HG03108 (cell line): ENCODE results near the gene LRP2BP.

Experiments
- ATAC-seq: cut with Tn5 transposase; IDR thresholded peaks from one replicate; pipeline ENCODE4 v1.9.1; 2021; ENCODE audit warnings: moderate library complexity; ENCODE audit not compliant: unreplicated experiment

Gene LRP2BP

DNA sequence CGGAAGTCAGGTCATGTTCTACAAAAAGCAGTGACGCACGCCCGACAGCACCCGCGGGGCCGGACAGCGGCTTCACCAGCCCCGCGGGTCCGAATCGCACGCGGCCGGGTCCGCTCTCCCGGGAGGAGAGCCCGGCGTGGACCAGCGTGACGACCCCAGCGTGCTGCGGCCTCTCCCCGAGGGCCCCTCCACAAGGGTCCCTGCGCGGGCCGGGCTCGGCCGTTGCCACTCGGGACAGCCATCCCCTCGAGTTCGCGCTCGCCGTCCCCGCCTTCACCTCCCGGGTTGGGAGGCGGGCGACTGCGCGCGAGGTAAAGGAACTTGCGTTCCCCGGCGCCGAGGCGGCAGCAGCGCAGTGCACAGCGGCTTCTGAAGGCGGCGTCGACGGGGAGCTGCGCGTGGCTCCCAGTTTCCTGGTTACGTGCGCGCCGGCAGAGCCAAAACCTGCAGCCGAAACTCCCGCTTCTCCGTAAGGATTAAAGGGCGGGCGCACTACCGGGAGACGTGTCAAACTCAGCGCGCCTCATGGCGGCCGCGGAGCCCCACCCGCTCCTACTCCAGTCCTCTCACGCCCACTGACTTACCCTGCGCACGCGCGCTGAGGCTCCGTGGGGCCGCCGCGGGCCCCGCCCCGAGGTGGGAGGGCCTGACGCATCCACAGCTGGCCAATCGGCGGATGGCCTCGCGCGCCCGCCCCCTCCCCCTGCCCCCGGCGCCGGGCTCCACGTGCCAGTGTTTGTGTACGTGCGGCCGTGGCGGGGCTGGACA lies 416 bp upstream of the LRP2BP start:
- peak; percentile 68 for ATAC-seq

DNA sequence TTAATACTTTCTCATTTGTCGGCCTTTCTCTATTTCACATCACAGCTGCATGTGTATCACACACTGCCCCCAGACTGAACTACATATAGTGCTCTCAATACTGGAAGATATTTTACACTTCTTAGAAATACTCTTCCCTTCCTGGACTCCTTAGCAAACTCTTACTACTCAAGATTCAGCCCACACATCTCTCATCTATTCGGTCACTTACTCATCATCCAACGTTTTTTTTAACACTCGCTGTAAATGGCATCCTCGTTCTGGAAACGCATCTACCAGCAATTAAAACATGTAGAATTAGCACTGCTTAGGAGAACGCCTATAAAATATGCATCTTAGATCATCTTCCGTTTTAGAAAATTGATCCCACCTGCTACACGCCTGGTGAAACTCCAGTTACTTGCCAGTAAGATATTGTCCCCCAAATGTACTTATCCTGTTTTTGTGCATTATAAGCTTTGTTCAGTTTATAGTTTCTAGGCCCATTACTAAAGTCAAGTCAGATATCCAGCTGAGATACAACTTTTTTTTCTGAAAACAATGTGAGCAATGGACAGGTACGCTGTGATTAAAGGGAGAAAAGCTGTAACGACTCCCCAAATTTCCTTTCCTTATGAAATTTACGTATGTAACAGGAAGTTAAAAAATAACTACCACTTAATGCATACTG lies 1.0 kb downstream of the LRP2BP start:
- no peak for ATAC-seq

DNA sequence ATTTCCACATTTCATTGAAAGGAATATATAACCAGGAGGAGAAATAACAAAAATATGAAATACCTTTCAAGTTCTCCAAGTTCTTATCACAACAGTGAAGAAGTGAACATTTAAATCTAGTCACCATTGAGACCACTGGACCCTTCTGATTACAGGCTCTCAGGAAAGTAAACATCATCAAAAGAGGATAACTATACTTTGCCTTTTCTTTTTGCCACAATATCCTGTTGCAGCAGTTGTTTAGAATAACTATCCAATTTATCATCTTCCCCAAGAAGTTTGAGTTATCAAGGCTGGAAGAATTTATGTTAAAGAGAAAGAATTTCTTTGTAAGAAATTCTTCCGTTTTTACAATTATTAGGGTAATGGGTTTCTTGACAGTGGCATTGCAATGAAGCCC lies 3.6 kb downstream of the LRP2BP start:
- no peak for ATAC-seq

DNA sequence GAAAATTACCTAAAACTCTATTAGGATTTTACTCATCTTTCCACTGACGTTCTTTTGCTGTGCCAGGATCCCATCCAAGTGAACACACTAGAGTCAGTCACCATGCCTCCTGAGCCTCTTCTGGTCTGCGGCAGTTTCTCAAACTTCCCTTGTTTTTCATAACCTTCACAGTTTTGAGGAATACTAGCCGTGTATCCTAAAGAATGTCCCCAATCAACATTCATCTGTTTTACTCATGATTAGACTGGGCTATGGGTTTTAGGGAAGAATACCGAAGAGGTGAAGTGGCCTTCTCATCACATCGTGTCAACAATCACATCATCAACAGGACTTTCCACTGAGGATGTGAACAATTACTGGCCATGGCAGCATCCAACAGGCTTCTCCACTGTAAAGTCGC lies 4.8 kb downstream of the LRP2BP start:
- ATAC-seq, result no peak

DNA sequence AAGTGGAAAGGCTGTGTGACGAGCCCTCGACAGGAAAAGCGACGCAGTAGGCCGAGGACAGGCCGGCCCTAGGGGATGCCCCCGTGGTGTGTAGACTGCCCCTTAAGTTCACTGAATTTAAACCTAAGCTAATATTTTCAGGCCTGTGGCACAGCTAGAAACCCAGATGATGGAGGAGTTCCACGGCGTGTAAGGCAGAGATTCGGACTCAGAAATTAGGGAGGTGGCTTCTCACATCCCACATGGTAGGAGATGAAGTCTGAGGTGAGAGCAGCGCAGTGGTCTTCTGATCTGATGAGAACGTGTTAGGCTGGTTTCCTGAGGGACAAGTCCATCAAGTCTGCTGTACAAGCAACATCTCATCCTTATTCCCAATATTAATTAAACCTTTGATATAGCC lies 7.8 kb downstream of the LRP2BP start:
- no peak for ATAC-seq

DNA sequence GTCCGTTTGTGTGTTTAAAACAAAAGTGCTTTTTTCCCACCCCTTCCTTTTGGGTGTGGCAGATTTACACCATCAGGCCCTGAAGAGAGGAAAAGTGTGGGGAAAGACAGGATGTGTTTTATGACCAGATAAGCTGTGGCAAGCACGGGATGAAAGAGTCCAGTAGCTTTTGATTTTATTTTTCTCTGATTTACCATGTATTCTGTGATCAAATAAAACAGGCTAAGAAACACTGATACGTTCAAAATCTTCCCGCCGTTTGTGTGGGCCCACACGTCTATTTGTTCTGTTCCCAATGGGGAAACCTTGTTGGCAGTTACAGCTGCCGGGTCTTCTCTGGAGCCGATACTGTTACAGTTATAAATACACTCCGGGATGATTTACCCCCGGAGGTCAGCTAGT lies 10.8 kb downstream of the LRP2BP start:
- no peak for ATAC-seq

DNA sequence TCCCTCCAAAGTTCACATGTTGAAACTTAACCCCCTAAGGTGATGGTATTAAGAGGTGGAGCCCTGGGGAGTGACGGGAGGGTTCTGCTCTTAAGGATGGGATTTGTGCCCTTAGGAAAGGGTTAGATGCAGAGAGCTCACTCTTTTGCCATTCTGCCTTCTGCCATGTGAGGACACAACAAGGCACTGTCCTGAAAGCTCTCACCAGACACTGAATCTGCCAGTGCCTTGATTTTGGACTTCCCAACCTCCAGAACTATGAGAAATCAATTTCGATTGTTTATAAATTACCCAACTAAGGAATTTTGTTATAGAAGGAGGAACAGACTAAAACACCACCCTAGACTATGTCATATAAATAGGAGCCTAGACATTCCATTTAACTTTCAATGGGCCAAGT lies 11.7 kb downstream of the LRP2BP start:
- no peak for ATAC-seq

DNA sequence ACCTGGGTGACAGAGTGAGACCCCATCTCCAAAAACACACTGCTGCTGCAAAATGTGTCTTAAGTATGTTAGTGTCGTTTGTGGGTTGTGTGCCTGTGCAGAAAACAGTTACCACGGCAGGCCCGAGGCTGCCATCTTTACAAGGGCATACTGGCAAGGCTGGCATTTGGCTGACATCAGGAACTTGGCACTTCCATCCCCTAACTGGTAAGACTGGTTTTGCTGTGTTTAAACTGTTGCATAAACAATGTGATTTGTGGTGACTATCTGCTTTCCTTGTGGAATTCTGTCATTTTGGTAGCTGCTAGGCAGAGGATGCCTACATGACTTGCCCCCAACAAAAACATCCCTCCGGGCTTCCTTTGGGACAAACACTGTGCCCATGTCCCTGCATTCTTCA lies 12.3 kb downstream of the LRP2BP start:
- ATAC-seq, result no peak

DNA sequence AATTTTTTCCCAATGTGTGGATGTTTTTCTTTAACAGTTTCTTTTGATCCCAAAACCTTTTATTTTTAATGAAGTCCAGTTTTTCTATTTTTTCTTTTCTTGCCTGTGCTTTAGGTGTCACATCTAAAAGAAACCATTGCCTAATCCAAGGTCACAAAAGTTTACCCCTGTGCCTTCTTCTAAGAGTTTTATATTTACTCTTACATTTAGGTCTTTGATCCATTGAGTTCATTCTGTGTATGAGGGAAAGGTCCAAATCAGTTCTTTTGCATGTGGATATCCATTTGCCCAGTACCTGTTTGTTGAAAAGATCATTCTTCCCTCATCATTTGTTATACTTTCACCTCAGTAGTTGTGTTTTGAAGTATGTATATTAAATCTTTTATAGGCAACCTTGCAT lies 13.0 kb downstream of the LRP2BP start:
- no peak for ATAC-seq

DNA sequence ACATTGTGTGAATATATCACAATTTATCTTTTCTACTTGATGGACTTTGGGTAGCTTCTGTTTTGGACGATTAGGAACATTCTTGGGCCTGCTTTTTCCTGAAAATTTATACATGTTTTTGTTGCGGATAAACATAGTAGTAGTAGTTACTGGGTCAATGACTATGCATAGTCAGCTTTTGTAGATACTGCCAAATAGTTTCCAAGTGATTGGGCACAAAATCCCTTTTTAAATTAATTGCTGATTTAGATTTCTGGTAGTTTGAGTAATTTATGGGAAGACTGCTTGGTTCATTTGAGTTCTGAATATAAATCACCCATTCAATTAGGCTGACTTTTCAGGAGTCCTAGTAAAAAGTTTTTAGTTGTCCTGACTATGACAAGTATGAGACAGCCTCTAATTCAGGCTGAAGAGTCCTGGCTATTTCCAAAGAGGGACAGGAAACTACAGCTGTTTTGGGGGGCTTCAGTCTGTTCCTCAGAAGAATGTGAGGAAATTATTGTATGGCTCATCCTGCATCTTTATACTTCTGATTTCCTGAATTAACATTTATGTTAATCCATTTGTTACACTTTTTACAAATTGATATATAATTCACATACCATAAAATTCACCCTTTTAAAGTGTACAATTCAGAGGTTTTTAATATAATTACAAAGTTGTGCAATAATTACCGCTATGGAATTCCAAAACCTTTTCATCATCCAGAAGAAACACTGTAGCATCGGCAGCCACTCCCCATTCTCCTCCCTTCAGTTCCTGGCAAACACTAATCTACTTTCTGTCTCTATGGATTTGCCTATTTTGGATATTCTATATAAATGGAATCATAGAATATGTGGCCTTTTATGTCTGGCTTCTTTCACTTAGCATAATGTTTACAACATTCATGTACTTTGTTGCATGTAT lies 14.2 kb downstream of the LRP2BP start:
- no peak for ATAC-seq

DNA sequence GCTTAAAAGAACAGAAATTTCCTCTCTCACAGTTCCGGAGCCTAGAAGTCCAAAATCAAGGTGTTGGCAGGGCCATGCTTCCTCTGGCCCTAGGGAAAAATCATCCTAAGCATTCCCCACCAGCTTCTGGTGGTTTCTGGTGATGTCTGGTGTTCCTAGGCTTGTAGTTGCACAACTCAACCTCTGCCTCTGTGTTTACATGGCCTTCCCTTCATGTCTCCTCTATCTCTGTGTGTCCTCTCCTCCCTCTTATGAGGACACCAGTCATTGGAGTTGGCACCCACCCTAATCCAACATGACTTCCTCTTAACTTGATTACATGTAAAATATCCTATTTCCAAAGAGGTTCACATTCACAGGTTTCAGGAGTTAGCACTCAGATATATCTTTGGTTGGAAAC lies 15.4 kb downstream of the LRP2BP start:
- no peak for ATAC-seq

DNA sequence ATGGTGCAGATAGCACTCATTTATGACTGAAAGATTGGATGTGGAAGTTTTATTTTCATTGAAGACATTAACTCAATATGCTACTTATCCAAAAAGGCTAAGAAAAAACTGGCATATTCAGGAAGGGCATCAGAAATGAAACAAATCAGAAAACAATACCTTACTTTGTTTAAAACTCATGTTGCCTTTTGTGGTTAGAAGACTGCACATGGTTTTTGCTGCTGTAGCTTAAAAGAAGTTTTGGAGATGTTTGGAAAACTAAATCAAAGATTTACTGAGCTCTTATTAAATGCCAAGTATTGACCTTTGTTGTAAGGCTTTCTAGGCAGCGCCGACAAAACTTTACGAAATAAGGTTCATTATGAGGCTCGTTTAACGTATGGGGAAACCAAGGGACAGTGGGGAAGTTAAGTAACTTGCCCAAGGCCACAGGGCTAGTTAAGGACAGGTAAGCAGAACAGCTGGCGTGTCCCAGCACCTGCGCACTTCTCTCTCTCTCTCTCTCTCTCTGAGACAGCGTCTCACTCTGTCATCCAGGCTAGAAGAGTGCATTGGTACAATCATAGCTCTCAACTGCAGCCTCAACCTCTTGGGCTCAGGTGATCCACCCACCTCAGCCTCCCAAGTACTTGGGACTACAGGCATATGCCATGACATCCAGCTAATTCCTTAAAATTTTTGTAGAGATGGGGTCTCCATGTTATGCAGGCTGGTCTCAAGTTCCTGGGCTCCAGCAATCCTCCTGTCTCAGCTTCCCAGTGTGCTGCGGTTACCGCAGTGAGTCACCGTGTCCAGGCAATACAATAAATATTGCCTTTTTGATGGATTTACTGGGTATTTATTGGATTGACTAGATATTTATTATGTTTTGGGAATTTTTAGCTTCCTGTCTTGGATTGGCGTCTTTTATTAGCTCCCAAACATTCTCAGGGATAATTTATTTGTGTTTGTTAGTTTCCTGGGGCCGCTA lies 16.1 kb downstream of the LRP2BP start:
- ATAC-seq, result no peak

DNA sequence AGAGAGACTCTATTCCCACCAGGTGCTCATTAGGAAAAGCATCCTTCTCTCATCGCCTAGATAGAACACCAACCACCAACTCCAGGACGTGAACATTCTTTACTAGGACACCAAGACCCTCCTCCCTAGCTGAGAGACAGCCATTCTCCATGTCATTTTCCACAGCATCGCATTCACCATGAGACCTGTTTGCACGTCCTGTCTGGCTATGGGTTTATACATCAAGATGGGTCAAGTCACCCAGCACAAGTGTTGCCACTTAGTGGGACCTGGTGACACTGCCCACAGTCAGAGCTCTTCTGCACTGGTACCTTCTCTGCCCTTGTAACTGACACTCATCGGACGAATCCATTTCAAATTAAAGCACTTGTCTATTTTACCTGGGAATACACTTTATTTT lies 17.5 kb downstream of the LRP2BP start:
- no peak for ATAC-seq

DNA sequence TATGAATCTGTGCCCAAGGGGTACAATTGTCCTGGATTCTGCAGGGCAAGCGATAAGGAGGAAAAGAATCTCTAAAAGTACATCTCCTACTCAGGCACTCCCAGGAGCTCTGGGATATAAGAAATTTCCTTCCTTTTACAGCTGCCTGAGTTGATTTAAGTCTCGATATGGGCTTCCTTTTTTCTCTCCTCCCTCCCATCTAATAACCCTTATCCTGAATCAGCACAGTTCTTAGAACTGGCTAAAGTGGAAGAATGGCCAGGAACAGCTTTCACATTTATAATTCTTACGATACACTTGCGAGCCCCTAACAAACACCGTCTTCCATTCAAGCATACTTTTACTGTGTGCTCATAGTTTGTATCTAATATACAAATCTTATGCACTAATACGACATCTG lies 21.2 kb downstream of the LRP2BP start:
- ATAC-seq, result no peak

DNA sequence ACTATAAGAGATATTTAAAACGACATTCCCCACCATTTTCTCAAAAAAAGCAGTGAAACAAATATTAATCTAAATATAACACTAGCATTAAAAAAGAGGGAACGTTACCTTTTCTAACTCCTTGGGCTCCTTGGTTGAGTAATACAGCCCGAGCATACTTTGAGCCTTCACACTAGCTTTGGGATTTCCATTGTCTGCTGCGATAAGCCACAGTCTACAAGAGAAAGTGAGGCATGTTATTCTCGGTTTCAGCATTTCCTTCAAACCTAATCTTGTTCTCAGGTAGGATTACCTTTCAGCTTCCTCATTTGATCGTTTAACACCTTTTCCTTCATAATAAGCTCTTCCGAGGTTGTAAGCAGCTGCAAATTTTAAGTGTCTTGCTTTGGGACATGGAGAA lies 21.7 kb downstream of the LRP2BP start:
- no peak for ATAC-seq

DNA sequence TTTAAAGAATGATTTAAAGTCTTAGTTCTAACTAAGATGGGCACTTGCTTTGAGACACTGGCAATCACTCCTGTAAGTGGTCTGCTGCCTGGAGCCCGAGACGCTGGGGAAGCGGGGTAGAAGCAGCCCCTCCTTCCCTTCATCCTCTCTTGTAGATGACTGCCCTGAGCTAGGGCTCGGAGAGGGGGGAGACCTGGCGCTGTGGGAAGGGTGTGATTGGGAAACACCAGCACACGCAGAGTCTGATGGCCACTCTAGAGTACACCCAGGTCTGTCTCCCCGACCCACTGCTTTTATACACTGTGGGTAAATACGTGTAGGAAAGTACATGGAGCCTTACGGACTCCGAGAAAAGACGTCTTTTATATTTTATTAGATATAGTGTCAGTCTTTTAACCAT lies 24.0 kb downstream of the LRP2BP start:
- ATAC-seq, result no peak

DNA sequence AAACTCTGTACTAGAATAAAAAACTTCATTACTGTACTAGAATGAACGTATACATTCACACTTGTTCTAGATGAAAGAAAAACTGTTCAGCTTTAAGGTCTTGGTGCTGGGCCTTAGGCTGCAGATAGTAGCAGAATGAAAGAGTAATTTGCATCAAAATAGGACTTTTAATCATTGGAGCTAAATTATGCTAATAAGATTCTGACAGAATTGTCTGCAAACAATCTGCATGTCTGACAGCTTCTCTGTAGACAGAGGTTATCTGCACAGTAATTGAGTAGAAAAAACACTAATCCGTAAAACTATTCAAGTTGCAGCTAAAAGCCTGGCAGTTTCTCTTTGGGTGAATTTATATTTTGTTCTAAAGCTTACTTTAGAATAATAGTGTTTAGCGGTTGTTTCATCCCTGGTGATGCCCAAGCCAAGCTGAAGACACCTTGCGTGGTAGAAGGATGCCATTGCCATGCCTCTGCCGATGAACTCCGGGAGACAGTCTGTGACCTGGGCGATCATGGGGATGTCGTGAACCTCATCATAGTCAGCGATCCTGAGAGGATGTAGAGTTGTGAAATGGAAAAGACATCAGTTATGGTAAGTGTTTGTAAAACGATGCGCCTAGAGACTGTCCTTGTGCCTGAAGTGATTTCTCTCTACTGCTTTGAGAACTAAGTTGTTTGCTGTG lies 25.3 kb downstream of the LRP2BP start:
- no peak for ATAC-seq

DNA sequence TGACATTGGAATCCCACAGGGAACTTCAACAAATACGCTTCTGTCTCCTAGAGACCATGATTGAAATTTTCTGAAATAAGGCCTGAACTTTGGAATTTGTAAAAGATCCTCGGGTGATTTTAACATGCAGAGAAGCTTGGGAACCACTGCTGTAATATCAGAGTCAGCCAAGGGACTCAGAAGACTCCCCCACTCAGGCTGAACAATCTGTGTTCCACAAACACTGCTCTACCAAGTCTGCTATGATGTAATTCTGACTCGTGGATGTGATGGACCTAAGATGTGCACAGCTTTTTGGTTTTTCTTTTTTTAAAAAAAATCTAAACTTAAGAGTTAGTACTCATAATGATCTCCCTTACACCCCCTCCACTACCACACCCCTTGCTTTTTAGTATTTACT lies 26.0 kb downstream of the LRP2BP start:
- ATAC-seq, result no peak

DNA sequence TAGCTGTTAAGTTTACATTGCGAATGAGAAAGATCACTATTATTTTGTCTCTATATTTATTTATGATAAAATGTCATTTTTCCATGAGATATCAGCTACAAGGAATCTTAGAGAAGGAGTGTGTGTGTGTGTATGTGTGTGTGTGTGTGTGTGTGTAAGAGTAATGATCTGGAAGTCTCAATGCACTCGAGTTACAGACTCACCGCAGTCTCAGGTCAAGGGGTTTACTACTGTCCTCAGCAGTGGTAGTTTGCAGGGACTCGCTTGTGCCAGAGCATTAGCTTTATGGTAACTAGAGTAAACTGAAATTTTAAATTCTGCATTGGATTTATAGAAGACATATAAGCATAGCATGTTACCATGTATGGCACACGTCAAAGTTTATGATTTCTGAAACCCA lies 30.8 kb downstream of the LRP2BP start:
- ATAC-seq, result no peak

DNA sequence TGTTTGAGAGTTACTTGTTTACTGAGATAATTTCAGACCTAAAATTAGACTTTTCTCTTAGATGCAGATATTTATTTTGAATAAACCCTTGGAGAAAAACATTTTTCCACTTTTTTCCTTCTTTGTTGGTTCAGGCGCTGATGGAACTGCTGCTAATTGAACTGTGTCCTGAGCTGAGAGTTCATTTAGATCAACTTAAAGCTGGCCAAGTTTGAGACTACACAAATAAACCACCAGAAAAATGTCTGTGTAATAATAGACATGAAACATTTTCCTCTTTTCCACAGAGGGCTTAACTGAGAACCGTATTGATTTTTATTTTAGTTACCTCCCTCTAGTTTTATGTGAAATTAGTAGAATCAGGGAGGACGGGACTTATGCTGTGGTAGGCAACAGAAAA lies 32.5 kb downstream of the LRP2BP start:
- ATAC-seq, result no peak
